ENCODE measurements around the gene PARVB. TPM values are rescaled to one million over a fixed set of nuclear protein-coding genes. Genes with fewer than 3 reads are reported as not detected.

Gene PARVB
- total and polyA plus RNA-seq, 2 donors (not counting 3 experiments of a cell fraction or from before 2014, with no cell fraction given), result 155 to 162 TPM

GRCh38 chr22:44204739-44205515 lies 180.8 kb downstream of the PARVB start:
- no TSS peak for BruUV-seq (replicated peaks)
- dilution Hi-C loops (cut with MboI; ENCODE audit: extremely low pct_ligation_motif_present, low sequenced_read_pairs) (no loop called here), intact Hi-C loops (cut with micrococcal nuclease) (no loop called here)
- H3K79me2 ChIP-seq (ENCODE audit: control insufficient read depth, insufficient read depth, low read length), result no peaks in the 10 kb centered on the region
- H3K4me1 ChIP-seq (ENCODE audit: control insufficient read depth, extremely low read depth, insufficient read depth, low read length), result no peaks in the 10 kb centered on the region
- ChIA-PET POLR2A (no interaction called here), CTCF (no interaction called here)
- H3K27ac ChIP-seq (ENCODE audit: insufficient read depth, low read depth, low read length), result no peak overlapping the region
- no peak overlapping the region for H3K9ac ChIP-seq (replicated peaks; ENCODE audit: extremely low read depth, insufficient read depth, low read length)
- no peaks in the 10 kb centered on the region for H3K9me3 ChIP-seq (replicated peaks; ENCODE audit: control insufficient read depth, insufficient read depth, low read length)
- no peaks in the 10 kb centered on the region for H4K20me1 ChIP-seq (replicated peaks; ENCODE audit: control insufficient read depth, extremely low read depth, insufficient read depth, low read length)
- H3K9me1 ChIP-seq (replicated peaks; ENCODE audit: control insufficient read depth, extremely low read depth, insufficient read depth, low read length), result no peaks in the 10 kb centered on the region
- no peak for TF ChIP-seq POLR2AphosphoS5 (IDR thresholded peaks at IDR 0.05; ENCODE audit: insufficient read depth, low read depth, low read length)
- TF ChIP-seq POLR2A (IDR thresholded peaks at IDR 0.05; ENCODE audit: low read depth, low read length), result no peak
- no peak for TF ChIP-seq GATA2 (IDR thresholded peaks at IDR 0.05; ENCODE audit: insufficient read depth, insufficient read length, low read depth, low read length)
- TF ChIP-seq, protein P1, sequence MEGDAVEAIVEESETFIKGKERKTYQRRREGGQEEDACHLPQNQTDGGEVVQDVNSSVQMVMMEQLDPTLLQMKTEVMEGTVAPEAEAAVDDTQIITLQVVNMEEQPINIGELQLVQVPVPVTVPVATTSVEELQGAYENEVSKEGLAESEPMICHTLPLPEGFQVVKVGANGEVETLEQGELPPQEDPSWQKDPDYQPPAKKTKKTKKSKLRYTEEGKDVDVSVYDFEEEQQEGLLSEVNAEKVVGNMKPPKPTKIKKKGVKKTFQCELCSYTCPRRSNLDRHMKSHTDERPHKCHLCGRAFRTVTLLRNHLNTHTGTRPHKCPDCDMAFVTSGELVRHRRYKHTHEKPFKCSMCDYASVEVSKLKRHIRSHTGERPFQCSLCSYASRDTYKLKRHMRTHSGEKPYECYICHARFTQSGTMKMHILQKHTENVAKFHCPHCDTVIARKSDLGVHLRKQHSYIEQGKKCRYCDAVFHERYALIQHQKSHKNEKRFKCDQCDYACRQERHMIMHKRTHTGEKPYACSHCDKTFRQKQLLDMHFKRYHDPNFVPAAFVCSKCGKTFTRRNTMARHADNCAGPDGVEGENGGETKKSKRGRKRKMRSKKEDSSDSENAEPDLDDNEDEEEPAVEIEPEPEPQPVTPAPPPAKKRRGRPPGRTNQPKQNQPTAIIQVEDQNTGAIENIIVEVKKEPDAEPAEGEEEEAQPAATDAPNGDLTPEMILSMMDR (IDR thresholded peaks at IDR 0.05; ENCODE audit: extremely low read depth in 1 of 2, insufficient read depth in 1 of 2, low read depth in 1 of 2, low read length in 2 of 2), result no peak
- TF ChIP-seq JUN (IDR thresholded peaks at IDR 0.05; ENCODE audit: borderline replicate concordance, insufficient read depth, insufficient read length, low read depth), result no peak
- TF ChIP-seq FOS (IDR thresholded peaks at IDR 0.05; ENCODE audit: borderline replicate concordance, insufficient read depth, low read length), result no peak
- TF ChIP-seq, protein P2, sequence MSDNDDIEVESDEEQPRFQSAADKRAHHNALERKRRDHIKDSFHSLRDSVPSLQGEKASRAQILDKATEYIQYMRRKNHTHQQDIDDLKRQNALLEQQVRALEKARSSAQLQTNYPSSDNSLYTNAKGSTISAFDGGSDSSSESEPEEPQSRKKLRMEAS (IDR thresholded peaks at IDR 0.05; ENCODE audit: insufficient read depth, insufficient read length), result no peak
- TF ChIP-seq EZH2 (IDR thresholded peaks at IDR 0.05; ENCODE audit: borderline replicate concordance, low read depth, low read length, severe bottlenecking), result no peak
- no peak for TF ChIP-seq MYC (IDR thresholded peaks at IDR 0.05; ENCODE audit: low read depth, low read length)
- no peak for FAIRE-seq
- no peaks in the 10 kb centered on the region for H3K27me3 ChIP-seq (ENCODE audit: control insufficient read depth in 2 of 2, insufficient read depth in 2 of 2, low read length in 2 of 2)
- no peak overlapping the region for H3K4me2 ChIP-seq (ENCODE audit: insufficient read depth, low read length)
- DNase-seq (ENCODE audit: low read depth, low spot score), result no peak
- H3K36me3 ChIP-seq (ENCODE audit: control insufficient read depth in 2 of 2, extremely low read depth in 1 of 2, insufficient read depth in 2 of 2, low read length in 2 of 2), result no peaks in the 10 kb centered on the region
- H2AFZ ChIP-seq (ENCODE audit: low read depth, low read length), result no peak overlapping the region
- no peak overlapping the region for H3K4me3 ChIP-seq (replicated peaks in 1 of 3; ENCODE audit: insufficient read depth in 1 of 3, low read depth in 1 of 3, low read length in 3 of 3)

All from endothelial cell of umbilical vein (primary cell).